GM23248 (cell line): ENCODE measurements around the gene PRAMEF13.
"Not testable (repeated sequence)": the region's sequence is repeated elsewhere in the genome, so short reads cannot be mapped to it uniquely, and the experiment has no call there.

Experiments
- EZH2 ChIP-seq: fragments of 200-600 bp; sonication (generic); IDR thresholded peaks from 2 replicates; pipeline ENCODE4 v1.6.1; 2018; ENCODE audit warnings: antibody characterized with exemption, mild to moderate bottlenecking; ENCODE audit not compliant: insufficient read depth, poor library complexity, severe bottlenecking
- EZH2phosphoT487 ChIP-seq: fragments of 200-600 bp; sonication (generic); IDR thresholded peaks from 2 replicates; pipeline ENCODE4 v1.6.1; 2018; ENCODE audit warnings: antibody characterized with exemption, moderate library complexity, mild to moderate bottlenecking, low read depth; ENCODE audit not compliant: insufficient read depth

GRCh38 chr1:13239633-13240032 is 38.4 kb upstream of the PRAMEF13 start:
- TF ChIP-seq EZH2phosphoT487, EZH2: not testable (repeated sequence)
